Middle frontal gyrus (tissue), 1 donor: Measurements from ENCODE around the gene EEPD1.

Experiments used
- DNase-seq: peaks from one replicate; pipeline ENCODE4 v3.0.0-alpha.2; 2015; ENCODE audit warnings: low spot score; ENCODE audit errors: extremely low spot score

The EEPD1 gene

DNA sequence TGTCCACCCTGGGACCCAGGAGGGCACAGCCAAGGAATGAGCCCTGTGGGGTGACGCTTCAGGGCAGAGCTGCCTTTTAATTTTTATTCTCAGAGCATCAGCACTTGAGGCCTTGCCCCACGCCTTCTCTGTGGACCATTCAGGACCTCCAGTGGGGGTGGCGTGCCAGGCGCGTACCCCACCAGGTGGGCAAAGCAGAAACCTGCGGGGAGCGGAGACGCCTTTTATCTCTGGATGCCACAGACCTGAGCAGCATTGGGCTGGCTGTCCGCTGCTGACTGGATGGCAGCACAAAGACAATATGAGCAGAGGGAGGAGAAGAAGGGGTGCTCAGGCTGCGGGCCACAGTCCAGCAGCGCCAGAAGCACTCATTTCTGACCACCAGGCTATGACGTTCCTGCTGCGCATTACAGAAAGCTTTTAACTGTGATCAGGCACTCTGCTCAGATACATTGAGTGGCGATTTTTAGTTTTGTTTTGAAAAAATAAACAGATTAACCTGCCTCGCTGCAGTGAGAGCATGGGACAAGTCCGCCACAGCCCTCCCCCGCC, 146.2 kb downstream of the EEPD1 start:
- no peak for DNase-seq

- DNase-seq: no peak
Measured at GRCh38 chr7:36299823-36300341, 146.8 kb downstream of the EEPD1 start.

DNA sequence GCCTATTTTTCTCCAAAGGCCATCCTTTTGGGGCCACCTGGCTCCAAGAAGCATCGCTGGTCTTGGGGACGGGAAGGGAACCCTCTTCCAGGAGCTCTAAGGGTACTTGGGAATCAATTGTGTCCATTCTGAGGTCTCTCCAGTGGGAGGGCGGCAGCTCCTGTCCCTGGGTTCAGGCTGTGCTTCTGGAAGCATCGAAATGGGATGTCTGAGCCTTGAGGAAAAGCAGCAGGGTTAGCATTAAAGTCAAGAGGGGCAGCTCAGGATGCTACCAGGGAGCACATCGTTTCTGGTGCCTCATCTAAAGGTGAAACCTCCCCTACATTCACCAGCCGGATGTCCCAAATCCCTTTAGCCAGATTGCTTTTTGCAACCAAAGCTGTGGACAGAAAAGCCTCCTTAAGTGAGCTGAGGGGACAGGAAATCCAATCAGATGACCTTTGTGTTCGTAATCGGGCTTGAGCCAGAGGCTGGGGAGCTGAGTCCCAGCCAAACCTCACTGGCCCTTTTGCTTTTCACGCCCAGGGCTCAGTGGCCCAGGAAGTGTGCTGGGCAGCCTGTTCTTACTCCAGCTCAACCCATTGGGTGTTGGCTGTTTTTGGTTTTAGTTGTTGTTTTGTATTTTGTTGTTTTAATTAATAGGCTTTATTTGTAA, 147.8 kb downstream of the EEPD1 start:
- no peak for DNase-seq

DNA sequence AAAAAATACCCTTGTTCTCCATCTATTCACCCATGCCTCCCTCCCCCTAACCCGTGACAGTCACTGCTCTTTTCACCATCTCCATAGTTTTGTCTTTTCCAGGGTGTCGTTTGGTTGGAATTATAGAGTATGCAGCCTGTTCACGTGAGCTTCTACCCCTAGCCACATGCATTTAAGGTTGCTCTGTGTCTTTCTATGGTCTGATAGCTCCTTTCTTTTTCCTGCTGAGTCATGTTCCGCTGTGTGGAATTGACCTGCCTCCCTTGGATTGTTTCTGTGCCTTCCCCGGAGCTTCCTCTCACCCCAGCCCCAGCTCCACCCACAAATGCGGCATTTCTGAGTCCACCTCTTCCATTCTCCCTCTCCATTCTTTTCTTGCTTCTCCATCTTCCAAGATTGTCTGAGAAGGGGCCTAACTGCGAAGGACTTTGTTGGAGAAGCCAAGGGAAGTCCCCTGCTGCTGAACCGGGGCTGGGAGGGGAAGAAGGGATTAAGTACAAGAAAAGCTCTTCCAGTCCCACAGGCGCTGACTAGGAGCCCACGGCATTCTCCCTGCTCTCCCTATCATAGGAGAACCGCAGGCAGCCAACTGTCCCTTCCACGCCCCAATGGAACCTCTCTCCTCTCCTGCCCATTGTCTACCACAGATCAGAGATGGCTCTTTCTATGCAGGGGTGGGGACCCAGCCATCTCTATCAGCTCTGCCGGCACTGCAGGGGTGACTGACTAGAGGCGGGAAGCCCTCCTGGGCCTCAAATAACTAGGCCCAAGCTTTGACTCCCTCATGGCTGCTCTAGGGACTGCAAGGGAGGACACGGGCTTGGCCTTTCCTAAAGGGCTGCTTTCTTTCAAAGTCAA, 149.1 kb downstream of the EEPD1 start:
- DNase-seq: no peak

DNA sequence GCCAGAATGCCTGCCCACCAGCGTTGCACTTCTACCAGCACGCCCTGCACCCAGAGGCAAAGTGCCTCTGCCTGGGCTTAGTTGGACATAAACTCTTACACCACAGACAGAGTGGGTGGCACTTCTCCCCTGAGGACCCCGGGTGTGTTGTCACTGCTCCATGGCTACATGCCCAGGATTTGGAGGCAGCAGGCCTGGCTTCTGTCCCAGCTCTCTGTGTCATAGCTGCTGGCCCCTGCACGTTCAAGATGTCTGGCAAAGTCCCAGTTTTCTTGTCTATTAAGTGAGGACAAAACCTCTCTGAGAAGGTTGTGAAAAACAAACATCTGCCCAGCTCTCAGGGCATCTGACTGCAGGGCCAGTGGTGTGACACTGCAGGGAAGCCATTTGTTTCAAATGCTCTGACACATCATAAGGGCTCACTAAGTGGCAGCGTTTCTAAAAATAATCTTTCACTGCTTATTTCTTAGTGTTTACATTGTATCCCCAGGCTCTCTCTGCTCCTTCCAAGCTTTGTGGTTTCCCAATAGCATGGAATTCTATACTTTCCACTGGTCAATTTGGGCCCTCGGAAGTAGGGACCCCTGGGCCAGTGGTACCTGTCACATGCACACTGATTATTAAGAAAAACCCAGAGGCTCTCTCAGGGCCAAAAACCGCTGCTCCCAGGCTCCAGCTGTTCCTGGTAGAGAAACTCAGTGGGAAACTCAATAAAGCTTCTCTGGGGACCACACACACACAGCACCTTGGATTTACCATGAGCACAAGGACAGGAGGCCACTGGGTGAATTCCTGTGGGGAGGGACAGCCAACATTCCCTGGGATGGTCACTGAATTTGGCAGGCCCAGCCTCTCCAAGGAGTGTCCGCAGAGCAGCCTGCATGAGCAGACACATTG, 150.4 kb downstream of the EEPD1 start:
- DNase-seq: peak; percentile 70

- no peak for DNase-seq
Measured at GRCh38 chr7:36304099-36304425, 151.0 kb downstream of the EEPD1 start.

DNA sequence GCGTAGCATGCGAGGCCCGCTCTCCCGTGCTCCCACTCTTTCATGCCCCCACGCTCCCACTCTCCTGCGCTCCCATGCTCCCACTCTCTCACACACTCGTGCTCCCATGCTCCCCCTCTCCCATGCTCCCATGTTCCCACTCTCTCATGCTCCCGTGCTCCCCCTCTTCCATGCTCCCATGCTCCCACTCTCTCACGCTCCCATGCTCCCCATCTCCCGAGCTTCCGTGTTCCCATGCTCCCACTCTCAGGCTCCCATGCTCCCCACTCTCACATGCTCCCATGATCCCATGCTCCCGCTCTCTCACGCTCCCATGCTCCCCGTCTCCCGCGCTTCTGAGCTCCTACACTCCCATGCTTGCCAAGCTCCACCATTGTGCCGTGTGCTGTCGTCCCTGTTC, 152.2 kb downstream of the EEPD1 start:
- DNase-seq: no peak

GRCh38 chr7:36305648-36306047, 152.6 kb downstream of the EEPD1 start:
- DNase-seq: no peak

- DNase-seq: no peak
Measured at GRCh38 chr7:36306222-36306621, 153.2 kb downstream of the EEPD1 start.

DNA sequence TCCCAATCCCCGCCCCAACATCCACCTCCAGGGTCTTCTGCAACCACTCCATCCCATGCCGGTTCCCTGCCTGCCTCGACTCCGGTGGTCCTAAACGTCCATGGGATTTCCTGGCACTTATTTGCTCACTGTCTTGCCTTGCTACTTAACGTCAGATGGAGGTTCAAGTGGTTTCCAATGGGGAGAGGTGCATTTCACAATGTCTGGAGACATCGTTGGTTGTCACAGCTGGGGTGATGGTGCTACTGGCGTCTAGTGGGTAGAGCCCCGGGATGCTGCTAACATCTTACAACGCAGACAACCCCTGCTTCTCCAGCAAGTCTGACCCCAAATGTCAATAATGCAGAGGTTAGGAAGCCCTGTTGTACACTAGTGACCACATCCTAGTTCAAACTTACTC, 153.7 kb downstream of the EEPD1 start:
- DNase-seq: no peak

- no peak for DNase-seq
Measured at GRCh38 chr7:36308031-36308430, 155.0 kb downstream of the EEPD1 start.

- no peak for DNase-seq
Measured at GRCh38 chr7:36309301-36309700, 156.2 kb downstream of the EEPD1 start.

- DNase-seq: no peak
Measured at GRCh38 chr7:36309716-36310115, 156.7 kb downstream of the EEPD1 start.

- no peak for DNase-seq
Measured at GRCh38 chr7:36310897-36311296, 157.8 kb downstream of the EEPD1 start.

- no peak for DNase-seq
Measured at GRCh38 chr7:36311539-36311938, 158.5 kb downstream of the EEPD1 start.

DNA sequence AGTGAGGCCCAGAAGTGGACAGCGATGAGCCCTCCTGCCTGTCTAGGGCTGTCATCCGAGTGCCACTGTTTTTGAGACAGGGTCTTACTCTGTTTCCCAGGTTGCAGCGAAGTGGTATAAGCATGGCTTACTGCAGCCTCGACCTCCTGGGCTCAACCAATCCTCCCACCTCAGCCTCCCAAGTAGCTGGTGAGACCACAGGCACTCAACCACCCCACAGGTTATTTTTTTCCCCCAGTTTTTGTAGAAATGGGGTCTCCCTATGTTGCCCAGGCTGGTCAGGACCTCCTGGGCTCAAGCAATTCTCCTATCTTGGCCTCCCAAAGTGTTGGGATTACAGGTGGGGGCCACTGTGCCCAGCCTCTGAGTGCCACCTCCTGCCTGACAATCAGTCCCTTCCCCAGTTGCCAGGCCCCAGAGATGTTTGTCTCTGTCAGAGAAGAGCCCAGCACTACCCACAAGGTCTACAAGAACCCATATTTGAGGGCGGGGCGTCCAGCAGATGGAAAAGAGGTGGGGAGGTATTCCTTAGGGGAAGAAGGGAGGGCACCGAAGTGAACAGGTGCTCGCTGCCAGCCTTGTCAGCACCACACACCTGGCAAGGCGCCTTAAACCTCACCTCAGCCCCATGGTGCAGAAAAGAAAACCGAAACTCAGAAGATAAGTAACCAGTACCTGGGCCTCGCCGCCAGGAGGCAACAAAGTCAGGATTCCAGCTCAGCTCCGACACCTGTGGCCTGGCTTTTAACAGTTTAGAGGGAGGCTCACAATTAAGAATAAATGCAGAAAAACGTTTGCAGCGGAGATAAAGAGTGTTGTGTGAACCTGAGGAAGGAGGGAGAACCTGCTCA, 159.2 kb downstream of the EEPD1 start:
- no peak for DNase-seq

DNA sequence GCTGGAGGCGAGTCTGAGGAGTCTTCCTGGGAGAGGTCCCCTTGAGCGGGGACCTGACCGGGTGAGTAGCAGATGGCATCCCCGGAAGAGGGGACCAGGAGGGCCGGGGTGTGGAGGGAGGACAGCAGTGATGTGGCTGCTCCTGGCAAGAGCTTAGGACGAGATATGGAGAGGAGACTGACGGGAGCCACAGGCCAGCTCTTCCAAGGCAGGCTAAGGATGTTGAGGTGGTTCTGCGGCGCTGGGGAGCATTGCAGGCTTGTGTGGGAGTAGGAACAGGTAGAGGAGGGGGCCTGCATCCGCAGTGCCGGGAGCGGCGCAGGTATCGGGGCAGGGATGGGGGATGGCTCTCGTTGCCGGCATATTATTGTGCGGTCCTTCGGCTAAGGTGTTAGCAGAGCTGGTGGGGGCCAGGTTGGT, 159.9 kb downstream of the EEPD1 start:
- no peak for DNase-seq

DNA sequence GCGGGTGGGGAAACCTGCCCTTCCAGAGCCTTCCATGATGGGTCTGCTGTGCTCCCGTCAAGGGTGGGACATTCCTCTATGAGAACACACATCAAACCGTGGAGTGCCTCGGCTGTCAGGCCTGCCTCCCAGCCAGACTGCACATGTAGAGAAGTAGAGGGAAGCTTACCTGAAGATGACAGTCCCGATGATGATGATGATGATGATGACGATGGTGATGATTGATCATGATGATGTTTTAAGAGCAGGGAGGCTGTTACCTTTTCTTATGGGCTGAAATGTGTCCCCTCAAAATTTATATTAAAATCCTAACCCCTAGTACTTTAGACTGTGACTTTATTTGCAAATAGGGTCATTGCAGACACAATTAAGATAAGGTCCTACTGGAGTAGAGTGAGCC, 160.6 kb downstream of the EEPD1 start:
- DNase-seq: no peak

- DNase-seq: no peak
Measured at GRCh38 chr7:36314491-36314890, 161.4 kb downstream of the EEPD1 start.

DNA sequence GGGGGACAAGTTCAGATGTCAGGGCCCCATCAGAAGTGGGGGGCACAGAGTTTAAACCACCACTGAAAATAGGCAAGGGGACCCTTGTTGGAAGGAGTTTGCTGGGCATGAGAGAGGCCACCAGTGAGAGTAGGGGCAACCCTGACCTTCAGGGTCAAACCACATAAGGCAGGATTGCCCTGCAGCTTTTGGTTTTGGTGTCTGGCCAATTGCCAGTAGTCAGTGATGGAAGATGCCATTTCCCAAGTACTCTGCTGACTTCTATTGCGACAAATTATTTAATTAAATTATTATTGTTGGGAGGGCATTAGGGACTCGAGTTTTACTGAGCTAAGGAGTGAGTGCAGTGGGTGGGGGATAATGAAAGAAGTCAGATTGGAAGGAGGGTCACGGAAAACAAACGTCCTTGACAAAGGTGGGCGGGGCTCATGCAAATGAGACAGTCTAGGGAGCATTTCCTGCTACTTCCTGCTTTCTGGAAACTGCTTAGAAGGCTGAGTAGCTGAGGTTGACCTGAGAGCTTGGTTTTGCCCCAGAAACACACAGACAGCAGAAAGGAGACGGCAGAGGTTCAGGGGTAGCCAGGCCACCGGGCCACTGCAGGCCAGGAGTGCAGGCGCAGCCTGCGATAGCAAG, 162.4 kb downstream of the EEPD1 start:
- DNase-seq: no peak
